Measurements from ENCODE around the gene CDC34.
A peak's percentile ranks its signal among the peaks of the same experiment; 100 is the strongest.

Gene CDC34

DNA sequence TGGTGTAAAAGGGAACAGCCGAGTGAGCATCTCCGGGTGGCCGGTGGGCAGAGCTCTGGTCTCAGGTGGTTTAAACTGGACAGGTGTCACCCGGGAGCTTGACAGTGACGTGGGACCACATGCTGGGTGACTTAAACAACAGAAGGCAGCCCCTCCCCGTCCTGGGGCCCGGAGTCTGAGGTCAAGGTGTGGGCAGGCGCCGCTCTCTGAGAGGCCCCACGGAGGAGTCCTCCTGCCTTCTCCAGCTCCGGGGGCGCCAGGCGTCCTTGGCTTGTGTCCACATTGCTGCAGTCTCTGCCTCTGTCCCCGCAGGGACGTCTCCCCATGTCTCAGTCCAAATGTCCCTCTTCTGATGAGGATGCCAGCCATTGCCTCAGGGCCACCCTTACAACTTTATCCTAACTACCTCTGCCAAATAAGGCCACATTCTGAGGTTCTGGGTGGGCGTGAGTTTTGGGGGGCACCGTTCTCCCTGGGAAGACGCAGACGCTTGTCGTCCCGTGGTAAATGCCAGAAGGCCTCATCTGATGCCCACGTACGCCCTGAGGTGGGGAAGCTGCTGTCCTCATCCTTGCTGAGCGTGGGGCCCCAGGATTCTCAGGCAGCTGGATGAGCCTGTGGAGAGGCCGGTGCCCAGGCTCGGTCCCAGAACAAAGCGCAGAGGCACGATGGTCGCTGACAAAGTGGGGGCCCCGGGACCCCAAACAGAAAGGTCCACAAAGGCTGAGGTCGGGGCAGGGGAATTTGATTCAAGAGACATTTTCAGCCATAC is 25.2 kb downstream of the CDC34 start:
- Histone ChIP-seq H3K27ac (no peak overlapping the region), H3K9ac (no peak overlapping the region), H3K36me3 (no peaks in the 10 kb centered on the region), H3K27me3 (no peaks in the 10 kb centered on the region), H3K4me3 (no peak overlapping the region), H3K4me2 (peak overlapping the region in 1 of 11 experiments; percentile 12; a peak in 3 of 22 replicates), H4K20me1 (no peaks in the 10 kb centered on the region), H3K9me3 (replicated peaks in 1 of 11) (peaks cover 0 to 10% (median 8%) of the 10 kb centered on the region in 11 experiments; a peak in 12 of 22 replicates), H3K4me1 (peaks cover 0 to 32% (median 21%) of the 10 kb centered on the region in 10 experiments; a peak in 14 of 20 replicates)
- TF ChIP-seq Cebpa-rat (IDR thresholded peaks at IDR 0.05), result no peak

DNA sequence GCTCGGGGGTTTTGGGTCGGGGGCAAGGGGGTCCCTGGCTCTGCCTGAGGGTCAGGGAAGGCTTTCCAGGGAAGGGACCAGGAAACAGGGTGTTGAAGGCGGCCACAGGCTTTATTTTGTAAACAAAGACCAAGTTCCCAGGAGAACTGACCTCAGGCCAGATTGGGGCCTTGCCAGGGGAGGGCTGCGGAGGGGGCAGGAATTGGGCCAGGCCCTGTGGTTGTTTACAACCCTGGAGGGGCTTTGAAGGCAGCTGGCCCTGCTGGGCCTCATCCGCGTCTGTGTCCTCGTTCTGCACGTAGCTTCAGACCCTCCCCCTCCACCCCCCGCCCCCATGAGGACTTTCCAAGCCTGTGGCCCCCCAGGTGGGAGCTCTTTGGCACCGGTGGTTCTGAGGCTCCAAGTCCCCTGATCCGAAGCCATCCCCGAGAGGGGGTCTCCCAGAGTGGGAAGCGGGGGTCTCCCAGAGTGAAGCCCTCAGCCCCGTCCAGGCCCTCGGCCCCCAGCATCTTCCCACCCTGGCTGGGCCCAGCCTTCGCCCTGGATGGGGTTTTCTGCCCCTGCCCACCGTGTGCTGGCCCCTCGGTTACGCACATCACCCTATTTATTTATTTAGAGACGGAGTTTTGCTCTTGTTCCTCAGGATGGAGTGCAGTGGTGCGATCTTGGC is 27.3 kb downstream of the CDC34 start:
- peaks cover 0 to 17% (median 9%) of the 10 kb centered on the region in 11 experiments; a peak in 8 of 22 replicates for H3K36me3 ChIP-seq
- H3K4me2 ChIP-seq, result peak overlapping the region in 7 of 11 experiments; percentile 26 to 60 (median 45); a peak in 12 of 22 replicates
- no peak for TF ChIP-seq Cebpa-rat (IDR thresholded peaks at IDR 0.05)
- H4K20me1 ChIP-seq, result no peaks in the 10 kb centered on the region
- no peaks in the 10 kb centered on the region for H3K27me3 ChIP-seq
- peak overlapping the region in 5 of 11 experiments; percentile 16 to 48 (median 35); a peak in 8 of 22 replicates for H3K27ac ChIP-seq
- peak overlapping the region in 8 of 11 experiments; percentile 19 to 52 (median 40); a peak in 9 of 22 replicates for H3K9ac ChIP-seq
- H3K9me3 ChIP-seq (replicated peaks in 1 of 11), result peaks cover 5 to 29% (median 26%) of the 10 kb centered on the region in 11 experiments; a peak in 21 of 22 replicates
- peaks cover 0 to 32% (median 21%) of the 10 kb centered on the region in 10 experiments; a peak in 14 of 20 replicates for H3K4me1 ChIP-seq
- H3K4me3 ChIP-seq, result no peak overlapping the region

DNA sequence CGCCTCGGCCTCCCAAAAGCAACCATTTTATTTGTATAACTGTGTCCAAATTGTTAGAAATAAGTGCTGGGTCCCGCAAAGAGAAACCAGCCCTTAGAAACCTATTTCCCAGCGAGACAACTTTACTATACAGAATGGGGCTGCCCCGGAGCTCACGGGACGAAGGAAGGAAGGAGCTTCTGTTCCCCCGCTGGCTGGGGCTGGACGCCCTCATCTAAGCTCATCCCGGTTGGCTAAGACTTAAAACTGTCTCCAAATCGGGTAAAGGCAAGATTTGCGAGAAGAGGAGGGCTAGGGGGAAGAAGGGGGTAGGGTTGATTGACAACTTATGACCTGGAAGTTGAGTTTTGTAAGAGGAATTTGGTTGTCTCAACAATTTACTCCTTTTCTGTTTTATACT is 28.6 kb downstream of the CDC34 start:
- Histone ChIP-seq H3K4me3 (no peak overlapping the region), H4K20me1 (no peaks in the 10 kb centered on the region), H3K9me3 (replicated peaks in 1 of 11) (peaks cover 5 to 29% (median 26%) of the 10 kb centered on the region in 11 experiments; a peak in 21 of 22 replicates), H3K36me3 (peaks cover 0 to 17% (median 9%) of the 10 kb centered on the region in 11 experiments; a peak in 8 of 22 replicates), H3K9ac (no peak overlapping the region), H3K4me2 (peak overlapping the region in 4 of 11 experiments; percentile 42 to 60 (median 50); a peak in 4 of 22 replicates), H3K4me1 (peaks cover 0 to 32% (median 21%) of the 10 kb centered on the region in 10 experiments; a peak in 14 of 20 replicates), H3K27me3 (no peaks in the 10 kb centered on the region), H3K27ac (no peak overlapping the region)
- no peak for TF ChIP-seq Cebpa-rat (IDR thresholded peaks at IDR 0.05)

DNA sequence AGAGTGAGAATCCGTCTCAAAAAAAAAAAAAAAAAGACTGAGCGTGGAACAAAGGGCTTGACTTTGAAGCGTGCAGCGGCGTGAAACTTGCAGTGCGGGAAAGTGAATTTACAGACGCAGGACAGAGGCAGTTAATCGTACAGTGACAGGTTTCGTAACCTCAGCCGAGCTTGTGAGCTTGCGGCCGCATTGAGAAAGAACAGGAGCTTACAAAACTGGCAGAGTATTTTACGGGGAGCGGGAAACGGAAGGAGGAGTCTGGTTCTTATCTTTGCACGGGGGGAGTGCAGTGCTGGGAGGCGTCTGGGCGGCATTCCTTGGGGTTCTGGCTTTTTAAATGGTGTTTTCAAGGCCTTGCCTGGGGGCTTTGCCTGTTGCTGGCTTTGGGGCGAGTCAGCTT is 34.8 kb downstream of the CDC34 start:
- Histone ChIP-seq H3K9me3 (replicated peaks in 1 of 11) (peaks cover 5 to 34% (median 20%) of the 10 kb centered on the region in 11 experiments; a peak in 21 of 22 replicates), H3K36me3 (peaks cover 0 to 17% (median 9%) of the 10 kb centered on the region in 11 experiments; a peak in 8 of 22 replicates), H3K4me2 (no peak overlapping the region), H3K4me1 (peaks cover 0 to 10% (median 6%) of the 10 kb centered on the region in 10 experiments; a peak in 13 of 20 replicates), H3K27me3 (no peaks in the 10 kb centered on the region), H3K4me3 (no peak overlapping the region), H3K9ac (no peak overlapping the region), H4K20me1 (no peaks in the 10 kb centered on the region), H3K27ac (no peak overlapping the region)
- TF ChIP-seq Cebpa-rat (IDR thresholded peaks at IDR 0.05), result no peak

DNA sequence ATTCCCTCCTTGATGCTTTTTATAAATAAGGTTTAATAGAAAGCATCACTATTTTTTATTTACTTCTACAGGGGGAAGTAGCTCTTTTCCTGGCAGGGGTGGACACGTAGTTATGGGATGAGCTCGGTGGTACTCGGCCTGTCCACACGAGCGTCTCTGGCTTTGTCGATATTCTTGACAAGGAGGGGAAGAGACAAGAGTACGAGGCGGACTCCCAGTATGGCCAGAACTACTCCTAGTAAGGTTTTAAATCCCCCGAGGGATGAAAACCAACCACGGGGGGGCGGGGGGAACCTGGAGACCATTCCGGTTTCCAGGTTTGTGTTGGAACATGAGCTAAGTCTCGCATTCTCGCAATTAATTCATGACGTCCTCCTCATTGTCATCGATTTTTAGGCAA is 35.3 kb downstream of the CDC34 start:
- no peak overlapping the region for H3K9ac ChIP-seq
- peaks cover 0 to 17% (median 9%) of the 10 kb centered on the region in 11 experiments; a peak in 8 of 22 replicates for H3K36me3 ChIP-seq
- peaks cover 0 to 14% (median 9%) of the 10 kb centered on the region in 10 experiments; a peak in 13 of 20 replicates for H3K4me1 ChIP-seq
- H3K4me3 ChIP-seq, result no peak overlapping the region
- H3K4me2 ChIP-seq, result no peak overlapping the region
- no peaks in the 10 kb centered on the region for H3K27me3 ChIP-seq
- no peak for TF ChIP-seq Cebpa-rat (IDR thresholded peaks at IDR 0.05)
- H4K20me1 ChIP-seq, result no peaks in the 10 kb centered on the region
- H3K27ac ChIP-seq, result no peak overlapping the region
- peaks cover 5 to 30% (median 17%) of the 10 kb centered on the region in 11 experiments; a peak in 21 of 22 replicates for H3K9me3 ChIP-seq (replicated peaks in 1 of 11)

DNA sequence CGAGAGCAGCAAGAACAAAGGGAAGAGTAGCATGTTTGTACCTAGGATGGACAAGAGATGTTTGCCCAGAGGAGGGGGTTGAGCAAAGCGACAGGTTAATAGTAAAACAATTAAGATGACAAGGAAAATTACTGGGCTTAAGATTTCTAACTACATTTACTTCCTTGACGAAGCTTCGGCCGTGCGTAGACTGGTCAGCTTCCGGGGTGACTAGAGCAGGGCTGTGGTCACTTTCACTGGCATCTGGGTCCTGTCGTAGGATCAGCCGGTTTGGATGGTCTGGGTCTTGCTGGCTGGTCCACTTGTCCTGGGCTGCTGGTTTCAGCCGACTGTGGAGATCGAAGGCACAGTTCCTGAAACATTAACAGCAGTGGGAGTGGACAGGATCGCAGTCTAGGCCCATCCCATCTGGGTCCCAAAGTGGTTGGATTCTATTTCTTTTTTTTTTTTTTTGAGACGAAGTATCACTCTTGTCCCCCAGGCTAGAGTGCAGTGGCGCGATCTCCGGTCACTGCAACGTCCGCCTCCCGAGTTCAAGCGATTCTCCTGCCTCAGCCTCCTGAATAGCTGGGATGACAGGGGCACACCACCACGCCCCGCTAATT is 35.8 kb downstream of the CDC34 start:
- Histone ChIP-seq H4K20me1 (no peaks in the 10 kb centered on the region), H3K36me3 (peaks cover 0 to 12% (median 5%) of the 10 kb centered on the region in 11 experiments; a peak in 8 of 22 replicates), H3K4me1 (peaks cover 0 to 15% (median 9%) of the 10 kb centered on the region in 10 experiments; a peak in 13 of 20 replicates), H3K4me3 (no peak overlapping the region), H3K9me3 (replicated peaks in 1 of 11) (peaks cover 5 to 24% (median 12%) of the 10 kb centered on the region in 11 experiments; a peak in 20 of 22 replicates), H3K9ac (no peak overlapping the region), H3K4me2 (no peak overlapping the region), H3K27me3 (no peaks in the 10 kb centered on the region), H3K27ac (no peak overlapping the region)
- TF ChIP-seq Cebpa-rat (IDR thresholded peaks at IDR 0.05), result no peak

DNA sequence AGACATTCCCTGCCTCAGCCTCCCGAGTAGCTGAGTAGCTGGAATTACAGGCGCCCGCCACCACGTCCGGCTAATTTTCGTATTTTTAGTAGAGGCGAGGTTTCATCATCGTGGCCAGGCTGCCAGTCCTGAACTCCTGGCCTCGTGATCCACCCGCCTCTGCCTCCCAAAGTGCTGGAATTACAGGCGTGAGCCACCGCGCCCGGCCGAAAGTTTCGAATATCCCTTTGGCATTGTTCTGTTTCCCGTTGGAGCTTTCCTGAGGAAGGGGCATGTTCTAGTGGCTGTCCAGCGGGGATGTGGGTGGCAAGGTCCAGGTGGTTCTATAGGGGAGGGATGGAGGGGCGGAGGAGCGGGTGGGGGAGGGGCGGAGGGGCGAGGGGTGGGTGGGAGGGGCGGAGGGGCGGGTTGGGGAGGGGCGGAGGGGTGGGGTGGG is 38.7 kb downstream of the CDC34 start:
- peaks cover 0 to 11% (median 0%) of the 10 kb centered on the region in 11 experiments; a peak in 5 of 22 replicates for H3K9me3 ChIP-seq (replicated peaks in 1 of 11)
- TF ChIP-seq Cebpa-rat (IDR thresholded peaks at IDR 0.05), result no peak
- H3K27ac ChIP-seq, result no peak overlapping the region
- no peak overlapping the region for H3K9ac ChIP-seq
- no peak overlapping the region for H3K4me3 ChIP-seq
- H4K20me1 ChIP-seq, result peaks cover 18 to 28% (median 27%) of the 10 kb centered on the region in 11 experiments
- H3K4me1 ChIP-seq, result peaks cover 18 to 34% (median 28%) of the 10 kb centered on the region in 10 experiments
- H3K27me3 ChIP-seq, result no peaks in the 10 kb centered on the region
- no peak overlapping the region for H3K4me2 ChIP-seq
- H3K36me3 ChIP-seq, result no peaks in the 10 kb centered on the region

DNA sequence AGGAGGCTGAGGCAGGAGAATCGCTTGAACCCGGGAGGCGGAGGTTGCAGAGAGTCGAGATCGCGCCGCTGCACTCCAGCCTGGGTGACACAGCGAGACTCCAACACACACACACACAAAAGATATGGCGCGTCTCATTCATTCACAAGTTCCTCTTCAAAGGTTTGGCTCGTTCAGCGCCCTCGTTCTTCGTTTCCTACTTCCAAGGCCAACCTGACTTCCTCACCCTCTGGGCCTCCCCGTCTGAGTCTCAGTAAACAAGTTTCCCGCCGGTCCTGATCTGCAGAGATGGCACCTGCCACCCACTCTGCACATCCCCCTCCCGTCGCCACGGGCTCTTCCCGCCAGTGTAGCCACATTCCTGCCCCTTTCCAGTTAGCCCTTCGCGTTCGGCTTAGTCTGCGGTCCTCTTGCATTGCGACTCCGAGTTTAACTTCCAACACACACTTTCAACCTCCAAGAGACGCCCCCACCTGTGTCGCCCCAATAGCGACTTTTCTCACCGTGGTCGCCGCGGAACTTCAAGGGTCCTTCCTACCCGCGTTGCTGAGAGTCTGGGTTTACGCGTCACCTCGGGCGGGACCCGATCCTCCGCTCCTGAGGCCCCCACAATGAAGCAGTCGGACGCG is 39.5 kb downstream of the CDC34 start:
- Histone ChIP-seq H3K9me3 (replicated peaks in 1 of 11) (peaks cover 0 to 11% (median 0%) of the 10 kb centered on the region in 11 experiments; a peak in 5 of 22 replicates), H3K36me3 (peaks cover 0 to 4% (median under 1%) of the 10 kb centered on the region in 11 experiments; a peak in 5 of 22 replicates), H3K27ac (peak overlapping the region; percentile 66 to 95 (median 86)), H3K4me3 (peak overlapping the region; percentile 96 to 100 (median 98)), H4K20me1 (peaks cover 25 to 36% (median 35%) of the 10 kb centered on the region in 11 experiments), H3K4me1 (peaks cover 24 to 40% (median 35%) of the 10 kb centered on the region in 10 experiments), H3K4me2 (peak overlapping the region; percentile 84 to 98 (median 93)), H3K27me3 (no peaks in the 10 kb centered on the region), H3K9ac (peak overlapping the region; percentile 74 to 99 (median 95))
- TF ChIP-seq Cebpa-rat (IDR thresholded peaks at IDR 0.05), result no peak
